ENCODE results near the gene RPS15.
"Not testable (repeated sequence)": the region's sequence is repeated elsewhere in the genome, so short reads cannot be mapped to it uniquely, and the experiment has no call there.

The RPS15 gene

DNA sequence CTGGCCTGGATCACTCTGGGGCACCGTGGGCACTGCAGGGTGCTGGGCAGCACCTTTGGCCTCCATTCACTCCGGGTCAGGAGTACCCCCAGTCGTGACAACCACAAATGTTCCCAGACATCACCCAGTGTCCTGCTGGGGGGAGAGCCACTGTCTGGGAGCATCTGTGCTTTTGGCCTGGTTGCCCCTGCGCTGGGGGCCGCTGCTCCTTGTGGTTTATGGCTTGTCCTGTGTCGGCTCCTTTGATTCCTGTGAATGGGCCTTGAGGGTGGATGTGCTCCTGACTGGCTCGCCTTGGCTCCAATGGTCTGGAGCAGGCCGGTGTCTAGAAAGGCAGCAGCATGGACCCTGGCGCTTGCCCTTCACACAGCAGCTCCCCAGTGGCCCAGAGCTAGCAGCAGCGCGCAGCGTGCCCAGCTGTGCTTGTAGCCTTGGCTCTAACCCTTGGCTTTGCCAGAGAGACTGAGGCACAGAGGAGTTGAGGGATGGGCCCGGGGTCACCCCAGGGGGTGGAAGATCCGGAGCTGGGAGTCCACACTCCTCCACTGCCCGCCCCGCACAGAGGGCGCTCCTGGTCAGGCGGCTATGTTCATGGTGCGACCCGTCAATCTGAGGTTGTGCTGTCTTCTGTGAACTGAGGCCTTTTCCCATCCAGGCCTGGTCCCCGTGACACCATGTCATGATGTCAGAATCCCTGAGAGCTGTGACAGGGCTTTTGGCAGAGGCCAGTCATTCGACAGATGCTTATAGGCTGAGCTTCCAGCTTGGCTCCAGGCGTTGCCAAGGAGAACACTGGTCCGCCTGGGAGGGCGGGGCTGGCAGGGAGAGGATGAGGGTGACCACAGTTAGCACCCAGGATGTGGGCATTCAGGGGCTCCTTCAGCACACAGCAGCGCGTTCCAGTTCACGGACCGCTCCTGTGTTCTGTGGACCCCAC, 26.7 kb upstream of the RPS15 start:
- ATAC-seq (peak; percentile 27), DNase-seq (ENCODE audit: low spot score in 2 of 2) (peak in 1 of 2 donors; percentile 71)
- H3K27ac Mint-ChIP-seq = peak overlapping the region; percentile 87
- H3K36me3 Mint-ChIP-seq = peaks cover 77% of the 10 kb centered on the region
- no peaks in the 10 kb centered on the region for H3K9me3 Mint-ChIP-seq
- H3K4me1 Mint-ChIP-seq = peaks cover 72% of the 10 kb centered on the region
- peak overlapping the region; percentile 93 for H3K4me3 Mint-ChIP-seq

DNA sequence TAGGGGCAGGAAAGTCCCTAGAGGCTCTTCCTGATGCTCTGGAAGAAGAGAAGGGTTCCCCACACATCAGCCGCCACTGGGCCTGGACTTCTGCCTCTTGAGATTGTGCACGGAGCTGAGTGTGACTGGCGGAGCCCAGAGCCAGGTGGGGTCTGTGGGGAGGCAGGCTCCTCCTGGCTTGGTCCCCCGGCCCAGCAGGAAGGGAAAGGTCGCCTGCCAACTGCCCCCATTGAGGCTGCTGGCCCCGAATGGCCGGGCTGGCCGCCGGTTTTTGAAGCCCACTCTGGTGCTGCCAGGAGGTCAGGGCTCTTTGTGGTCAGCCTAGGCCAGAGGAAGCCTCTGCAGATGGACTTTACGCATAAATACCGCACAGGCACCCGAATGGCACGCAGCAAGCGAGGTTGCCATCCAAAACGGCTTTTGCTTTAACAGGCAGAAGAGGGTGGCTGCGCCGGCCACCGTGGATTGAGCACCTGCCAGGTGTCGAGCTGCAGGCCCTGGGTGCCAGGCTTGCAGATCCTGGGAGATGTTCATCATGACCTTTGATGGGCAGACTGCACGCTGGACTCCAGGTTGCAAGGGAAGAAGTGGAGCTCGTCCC, 25.8 kb upstream of the RPS15 start:
- Mint-ChIP-seq H3K27ac (peak overlapping the region; percentile 87), H3K36me3 (peaks cover 85% of the 10 kb centered on the region), H3K9me3 (no peaks in the 10 kb centered on the region), H3K4me3 (peak overlapping the region; percentile 93), H3K4me1 (peaks cover 76% of the 10 kb centered on the region)
- DNase-seq (ENCODE audit: low spot score in 2 of 2) (no peak), ATAC-seq (no peak)

DNA sequence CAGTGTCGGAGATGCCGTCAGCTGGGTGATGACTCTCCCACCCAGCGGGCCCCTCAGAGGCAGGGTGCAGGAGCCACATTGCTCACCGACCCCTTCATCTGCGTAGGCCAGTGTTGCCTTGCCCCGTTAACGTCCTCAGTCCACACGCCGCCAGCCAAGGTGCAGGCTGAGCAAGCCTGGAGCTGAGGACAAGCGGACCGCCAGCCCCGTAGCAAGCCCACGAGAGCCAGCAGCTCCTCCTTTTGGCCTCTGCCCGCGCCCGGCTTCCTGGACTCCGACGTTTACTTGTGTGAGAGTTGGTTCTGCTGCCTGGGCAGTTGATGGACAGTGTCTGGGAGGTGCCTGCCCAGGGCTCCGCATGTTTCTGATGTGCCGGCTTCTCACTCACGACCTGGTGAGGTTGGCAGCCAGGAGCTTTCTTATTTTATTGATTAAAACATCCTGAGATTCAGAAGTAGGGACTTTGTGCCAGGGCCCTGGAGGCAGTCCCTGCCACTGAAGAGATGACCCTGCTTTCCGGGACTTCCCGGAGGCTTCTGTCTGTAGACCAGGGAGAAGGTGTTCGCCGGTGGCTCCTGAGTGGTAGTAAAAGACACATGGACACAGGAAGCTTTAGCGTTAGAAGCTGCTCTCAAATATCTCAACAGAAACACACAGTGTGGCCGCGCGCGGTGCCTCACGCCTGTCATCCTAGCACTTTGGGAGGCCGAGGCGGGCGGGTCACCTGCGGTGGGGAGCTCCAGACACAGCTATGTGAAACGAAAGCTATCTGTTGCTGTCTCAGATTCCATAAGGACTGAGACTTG, 25.0 kb upstream of the RPS15 start:
- H3K4me1 Mint-ChIP-seq = peaks cover 81% of the 10 kb centered on the region
- DNase-seq (ENCODE audit: low spot score in 2 of 2) = no peak
- ATAC-seq = no peak
- H3K27ac Mint-ChIP-seq = peak overlapping the region; percentile 56
- H3K36me3 Mint-ChIP-seq = peaks cover 93% of the 10 kb centered on the region
- no peaks in the 10 kb centered on the region for H3K9me3 Mint-ChIP-seq
- peak overlapping the region; percentile 44 for H3K4me3 Mint-ChIP-seq

DNA sequence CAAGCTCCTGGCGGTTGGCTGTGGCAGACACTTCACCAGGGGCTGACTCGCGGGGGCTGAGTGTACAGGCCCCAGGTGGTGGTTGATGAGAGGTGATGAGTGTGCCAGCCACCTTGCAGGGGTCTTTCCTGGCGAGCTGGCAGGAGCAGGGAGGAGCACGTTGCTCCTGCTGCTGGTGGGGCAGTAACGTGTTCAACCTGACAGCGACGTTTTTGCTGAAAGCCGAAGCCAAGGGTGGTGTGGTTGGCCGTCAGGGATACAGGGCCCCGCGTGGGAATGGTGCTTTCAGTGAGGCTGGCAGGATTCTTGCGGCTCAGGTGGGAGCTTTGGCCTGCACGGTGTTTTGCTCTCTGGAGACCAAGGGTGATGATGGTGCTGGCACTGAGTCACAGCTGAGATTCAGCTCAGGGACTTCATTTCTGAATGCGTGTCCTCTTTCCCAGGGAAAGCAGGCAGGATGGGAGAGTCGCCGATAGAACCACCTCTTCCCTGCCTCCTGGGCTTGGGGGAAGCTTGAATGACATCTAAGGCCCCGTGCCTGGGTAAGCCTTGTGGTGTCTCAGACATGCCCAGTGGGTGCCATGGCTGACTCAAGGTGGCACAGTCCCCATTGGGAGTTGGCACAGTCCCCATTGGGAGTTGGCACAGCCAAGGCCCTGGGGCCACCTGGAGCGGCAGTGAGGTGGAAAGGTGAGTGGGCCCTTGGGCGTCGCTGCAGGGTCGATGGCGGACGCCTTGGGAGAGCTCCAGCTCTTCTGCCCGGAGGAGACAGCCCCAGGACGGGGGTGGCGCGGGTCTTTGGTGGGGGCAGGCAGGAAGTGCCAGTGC, 22.0 kb upstream of the RPS15 start:
- peaks cover 95% of the 10 kb centered on the region for H3K36me3 Mint-ChIP-seq
- ATAC-seq (no peak), DNase-seq (ENCODE audit: low spot score in 2 of 2) (no peak)
- H3K9me3 Mint-ChIP-seq = no peaks in the 10 kb centered on the region
- H3K27ac Mint-ChIP-seq = peak overlapping the region; percentile 86
- peaks cover 55% of the 10 kb centered on the region for H3K4me1 Mint-ChIP-seq
- peak overlapping the region; percentile 45 for H3K4me3 Mint-ChIP-seq

DNA sequence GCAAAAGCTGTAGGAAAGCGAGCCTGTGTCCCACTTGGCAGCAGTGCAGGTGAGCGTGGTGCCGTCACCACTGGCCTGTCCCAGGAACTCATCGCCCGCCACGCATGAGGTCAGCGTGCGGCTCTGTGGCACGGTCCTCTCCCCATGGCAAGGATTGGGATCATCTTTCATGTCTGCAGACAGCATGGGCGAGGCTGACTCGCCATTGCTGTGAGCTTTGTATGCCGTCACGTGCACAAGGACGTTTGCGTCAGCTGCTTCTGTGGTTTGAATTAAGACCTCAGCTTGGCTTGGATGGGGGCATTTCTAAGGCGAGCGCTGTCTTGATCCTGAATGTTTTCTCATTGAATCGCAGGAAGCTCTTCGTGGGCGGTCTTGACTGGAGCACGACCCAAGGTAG, 21.1 kb upstream of the RPS15 start:
- H3K36me3 Mint-ChIP-seq = peaks cover 95% of the 10 kb centered on the region
- H3K4me3 Mint-ChIP-seq = no peak overlapping the region
- no peaks in the 10 kb centered on the region for H3K9me3 Mint-ChIP-seq
- DNase-seq (ENCODE audit: low spot score in 2 of 2) (no peak), ATAC-seq (no peak)
- peak overlapping the region; percentile 86 for H3K27ac Mint-ChIP-seq
- H3K4me1 Mint-ChIP-seq = peaks cover 46% of the 10 kb centered on the region

DNA sequence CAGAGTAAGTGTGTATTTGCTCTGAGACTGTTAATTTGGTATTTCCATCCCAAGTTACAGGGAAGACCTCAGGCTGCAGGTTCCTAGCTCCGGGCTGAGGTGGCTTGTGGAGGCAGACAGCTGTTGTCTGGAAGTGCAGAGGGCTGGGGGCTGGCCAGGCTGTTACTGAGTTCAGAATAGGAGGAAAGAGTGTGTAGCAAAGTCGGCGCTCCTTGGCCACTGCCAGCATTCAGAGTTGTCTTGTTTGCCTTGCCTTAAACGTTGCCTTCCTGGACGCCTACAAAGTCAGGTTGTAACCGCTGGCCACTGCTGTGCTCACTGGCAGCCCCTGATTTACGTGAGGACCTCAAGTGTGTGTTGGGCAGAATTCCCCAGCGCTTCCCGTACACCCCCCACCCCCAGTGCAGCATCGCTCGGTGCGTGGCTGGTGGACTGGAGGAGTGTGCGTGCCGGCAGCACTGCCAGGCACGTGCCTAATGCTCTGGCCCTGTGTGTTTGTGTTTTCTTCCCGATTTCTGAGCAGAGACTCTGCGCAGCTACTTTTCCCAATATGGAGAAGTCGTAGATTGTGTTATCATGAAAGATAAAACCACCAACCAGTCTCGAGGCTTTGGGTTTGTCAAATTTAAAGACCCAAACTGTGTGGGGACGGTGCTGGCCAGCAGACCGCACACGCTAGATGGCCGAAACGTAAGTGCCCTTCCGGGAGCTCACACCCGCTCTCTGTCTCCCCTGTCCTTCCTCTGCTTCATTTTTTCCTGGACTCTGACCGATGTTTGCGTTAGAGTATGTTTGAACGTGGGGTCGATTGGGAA, 20.3 kb upstream of the RPS15 start:
- H3K27ac Mint-ChIP-seq = peak overlapping the region; percentile 86
- ATAC-seq (no peak), DNase-seq (ENCODE audit: low spot score in 2 of 2) (no peak)
- peaks cover 39% of the 10 kb centered on the region for H3K4me1 Mint-ChIP-seq
- H3K9me3 Mint-ChIP-seq = no peaks in the 10 kb centered on the region
- H3K36me3 Mint-ChIP-seq = peaks cover 99% of the 10 kb centered on the region
- H3K4me3 Mint-ChIP-seq = no peak overlapping the region

DNA sequence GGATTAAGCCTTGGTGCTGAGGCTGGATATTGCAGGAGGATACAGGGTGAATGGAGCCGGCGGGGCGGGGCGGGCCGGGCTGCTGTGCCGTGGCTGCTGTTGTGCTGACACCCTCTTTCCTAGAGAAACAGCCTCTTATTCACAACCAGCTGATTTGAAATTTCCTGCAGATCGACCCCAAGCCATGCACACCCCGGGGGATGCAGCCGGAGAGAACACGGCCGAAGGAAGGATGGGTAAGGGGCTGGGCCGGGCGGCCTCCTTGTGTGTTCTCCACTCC, 19.8 kb upstream of the RPS15 start:
- no peaks in the 10 kb centered on the region for H3K9me3 Mint-ChIP-seq
- DNase-seq (ENCODE audit: low spot score in 2 of 2) (no peak), ATAC-seq (no peak)
- peaks cover 99% of the 10 kb centered on the region for H3K36me3 Mint-ChIP-seq
- H3K4me1 Mint-ChIP-seq = peaks cover 39% of the 10 kb centered on the region
- no peak overlapping the region for H3K27ac Mint-ChIP-seq
- H3K4me3 Mint-ChIP-seq = no peak overlapping the region

DNA sequence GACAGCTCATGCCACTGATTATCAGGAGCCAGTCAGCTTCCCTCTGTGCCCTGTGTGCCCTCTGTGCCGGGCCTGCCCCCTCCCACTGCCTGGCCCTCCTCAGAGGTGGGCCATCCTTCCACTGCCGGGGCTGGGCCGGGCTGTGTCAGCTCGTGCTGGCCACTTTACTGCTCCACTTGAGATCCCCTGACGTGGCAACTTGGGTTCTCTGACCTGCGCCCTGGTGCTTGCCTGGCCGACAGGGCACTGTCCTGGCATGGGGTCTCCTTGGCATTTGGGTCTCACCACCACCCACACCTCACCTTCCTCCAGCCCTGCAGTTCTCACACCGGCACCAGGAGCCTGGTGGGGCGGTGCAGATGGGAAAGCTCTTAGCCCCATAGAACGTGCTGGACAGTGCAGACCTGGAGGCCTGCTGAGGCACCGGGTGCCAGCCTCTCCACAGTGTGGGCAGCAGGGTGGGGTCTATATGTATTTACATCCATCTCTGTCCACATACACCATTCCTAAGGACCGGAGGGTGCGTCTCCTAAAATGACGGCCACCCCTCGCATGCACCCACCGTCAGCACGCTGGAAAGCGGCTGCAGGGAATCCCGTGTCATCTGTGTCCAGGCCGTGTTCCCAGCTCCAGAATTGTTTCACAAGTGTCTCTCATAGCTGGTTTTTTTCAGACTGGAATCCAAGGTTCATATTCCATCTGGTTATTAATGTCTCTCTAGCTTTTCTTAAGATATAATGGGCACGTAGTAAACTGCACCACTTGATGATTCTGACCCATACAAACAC, 19.1 kb upstream of the RPS15 start:
- Mint-ChIP-seq H3K4me1 (peaks cover 36% of the 10 kb centered on the region), H3K27ac (no peak overlapping the region), H3K36me3 (peaks cover 99% of the 10 kb centered on the region), H3K4me3 (no peak overlapping the region), H3K9me3 (no peaks in the 10 kb centered on the region)
- ATAC-seq (no peak), DNase-seq (ENCODE audit: low spot score in 2 of 2) (no peak)

DNA sequence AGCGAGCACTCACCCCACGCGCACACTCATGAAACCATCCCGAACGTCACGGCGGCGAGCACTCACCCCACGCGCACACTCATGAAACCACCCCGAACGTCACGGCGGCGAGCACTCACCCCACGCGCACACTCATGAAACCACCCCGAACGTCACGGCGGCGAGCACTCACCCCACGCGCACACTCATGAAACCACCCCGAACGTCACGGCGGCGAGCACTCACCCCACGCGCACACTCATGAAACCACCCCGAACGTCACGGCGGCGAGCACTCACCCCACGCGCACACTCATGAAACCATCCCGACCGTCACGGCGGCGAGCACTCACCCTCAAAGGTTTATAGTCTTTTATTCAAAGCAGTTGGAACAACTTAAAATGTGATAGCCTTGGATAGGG, 18.1 kb upstream of the RPS15 start:
- peaks cover 38% of the 10 kb centered on the region for H3K4me1 Mint-ChIP-seq
- not testable (repeated sequence) for H3K27ac Mint-ChIP-seq; H3K9me3 Mint-ChIP-seq; ATAC-seq; DNase-seq (ENCODE audit: low spot score in 2 of 2); H3K4me3 Mint-ChIP-seq
- peaks cover 99% of the 10 kb centered on the region for H3K36me3 Mint-ChIP-seq

DNA sequence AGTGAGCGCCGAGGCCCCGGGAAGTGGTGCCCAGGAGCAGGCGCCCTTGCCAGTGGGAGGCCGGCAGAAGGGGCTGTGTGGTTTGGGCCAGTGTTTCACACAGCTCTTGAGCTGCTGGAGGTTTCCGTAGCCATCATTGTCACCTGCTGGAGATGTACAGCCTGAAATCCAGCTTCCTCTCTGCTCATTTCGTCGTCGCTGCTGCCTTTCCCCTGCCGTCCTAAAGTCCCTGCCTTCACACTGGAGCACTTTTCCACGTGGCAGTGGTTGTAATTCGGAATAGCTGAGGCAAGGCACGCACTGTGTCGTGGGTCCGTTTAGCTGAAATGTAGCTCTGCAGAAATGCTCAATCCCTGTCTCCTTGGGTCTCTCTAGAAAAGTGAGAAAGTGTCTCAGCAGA, 17.6 kb upstream of the RPS15 start:
- DNase-seq (ENCODE audit: low spot score in 2 of 2) (no peak), ATAC-seq (no peak)
- no peaks in the 10 kb centered on the region for H3K9me3 Mint-ChIP-seq
- H3K4me3 Mint-ChIP-seq = no peak overlapping the region
- H3K4me1 Mint-ChIP-seq = peaks cover 34% of the 10 kb centered on the region
- H3K27ac Mint-ChIP-seq = no peak overlapping the region
- H3K36me3 Mint-ChIP-seq = peaks cover 99% of the 10 kb centered on the region

DNA sequence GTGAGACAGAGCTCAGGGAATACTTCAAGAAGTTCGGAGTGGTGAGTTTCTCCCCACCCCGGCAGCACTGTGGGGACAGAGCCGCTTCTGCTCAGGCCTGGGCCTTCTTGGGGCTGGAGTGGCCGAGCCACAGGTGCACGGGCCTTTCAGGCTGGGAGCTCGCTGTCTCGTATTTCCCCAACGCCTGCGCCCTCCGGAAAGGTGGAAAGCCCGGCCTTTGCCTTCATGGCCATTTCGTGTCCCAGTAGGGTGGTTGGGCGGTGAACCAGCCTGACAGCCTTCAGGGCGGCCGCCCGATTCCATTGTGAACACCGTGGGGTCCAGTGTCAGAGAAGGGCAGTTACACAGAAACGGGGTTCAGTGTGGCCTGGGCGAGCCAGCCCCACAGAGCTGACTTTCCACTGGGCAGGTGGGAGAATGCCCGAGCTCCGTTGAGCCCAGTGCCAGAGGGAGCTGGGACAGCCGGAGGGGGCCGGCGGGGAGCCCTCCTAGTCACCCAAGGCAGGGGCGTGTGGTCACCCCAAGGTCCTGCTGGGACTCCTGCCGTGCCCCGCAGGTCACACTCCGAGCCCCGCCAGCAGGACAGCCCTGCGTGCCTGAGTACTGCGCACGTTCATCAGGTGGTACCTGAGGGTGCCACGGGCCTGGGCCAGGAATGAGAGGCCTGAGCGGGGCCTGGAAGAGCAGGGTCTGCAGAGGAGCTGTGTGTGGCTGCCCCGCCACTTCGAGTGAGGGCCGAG, 16.8 kb upstream of the RPS15 start:
- H3K4me1 Mint-ChIP-seq = peaks cover 26% of the 10 kb centered on the region
- ATAC-seq (no peak), DNase-seq (ENCODE audit: low spot score in 2 of 2) (no peak)
- H3K27ac Mint-ChIP-seq = no peak overlapping the region
- H3K4me3 Mint-ChIP-seq = no peak overlapping the region
- no peaks in the 10 kb centered on the region for H3K9me3 Mint-ChIP-seq
- peaks cover 99% of the 10 kb centered on the region for H3K36me3 Mint-ChIP-seq

DNA sequence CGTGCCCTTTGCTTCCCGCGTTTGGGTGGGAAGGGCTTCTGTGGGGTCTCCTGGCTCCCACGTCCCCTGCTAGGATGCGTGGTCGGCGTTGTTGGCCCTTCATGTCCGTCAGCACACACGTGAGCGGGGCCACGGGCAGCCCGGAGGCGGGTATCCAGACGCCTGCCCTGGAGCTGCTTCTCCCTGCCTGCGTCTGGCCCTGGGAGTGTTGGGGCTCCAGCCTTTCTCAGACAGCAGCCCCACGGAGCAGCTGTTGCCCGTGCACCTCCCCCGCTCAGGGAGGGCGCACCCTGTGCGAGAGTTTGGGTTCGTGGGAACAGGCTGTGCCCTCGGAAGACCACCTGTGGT, 16.3 kb upstream of the RPS15 start:
- Mint-ChIP-seq H3K9me3 (no peaks in the 10 kb centered on the region), H3K27ac (no peak overlapping the region), H3K36me3 (peaks cover 100% of the 10 kb centered on the region), H3K4me1 (peaks cover 22% of the 10 kb centered on the region), H3K4me3 (no peak overlapping the region)
- DNase-seq (ENCODE audit: low spot score in 2 of 2) = no peak
- no peak for ATAC-seq

DNA sequence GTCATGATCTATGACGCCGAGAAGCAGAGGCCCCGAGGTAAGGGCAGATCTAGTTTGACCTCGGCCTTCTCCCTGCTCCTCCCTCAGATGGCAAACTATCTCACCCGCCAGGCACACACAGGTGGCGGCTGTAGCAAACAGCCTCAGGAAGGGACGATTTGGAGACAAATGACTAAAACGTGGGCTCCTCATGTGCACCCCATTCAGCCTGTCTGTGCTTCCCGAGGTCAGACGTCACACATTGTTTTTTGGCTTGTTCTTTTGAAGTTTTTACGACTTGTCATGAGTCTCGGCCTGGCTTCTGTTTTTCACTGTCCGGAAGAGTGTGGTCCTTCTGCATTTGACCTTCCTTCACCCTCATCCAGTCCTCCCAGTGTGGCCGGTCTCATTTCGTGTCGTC, 15.8 kb upstream of the RPS15 start:
- no peak for DNase-seq (ENCODE audit: low spot score in 2 of 2)

More for the DNA sequence above, 15.8 kb upstream of the RPS15 start:
- peaks cover 100% of the 10 kb centered on the region for H3K36me3 Mint-ChIP-seq
- no peaks in the 10 kb centered on the region for H3K9me3 Mint-ChIP-seq
- peaks cover 18% of the 10 kb centered on the region for H3K4me1 Mint-ChIP-seq
- H3K27ac Mint-ChIP-seq = no peak overlapping the region
- no peak for ATAC-seq
- H3K4me3 Mint-ChIP-seq = no peak overlapping the region
